PC-9 (cell line): ENCODE data around the gene NSMCE1.

Experiments used
- CTCF ChIP-seq: fragments of 200-600 bp; sonication (generic); conservative IDR thresholded peaks from 2 replicates; pipeline ENCODE4 v1.6.1; 2017; ENCODE audit warnings: mixed run types, antibody characterized with exemption, mild to moderate bottlenecking, moderate library complexity
- EZH2 ChIP-seq: fragments of 200-600 bp; sonication (generic); IDR thresholded peaks from 2 replicates; pipeline ENCODE4 v1.8.0; 2017; ENCODE audit warnings: antibody characterized with exemption, low read depth

GRCh38 chr16:27272076-27272475 lies 3.5 kb upstream of the NSMCE1 start:
- TF ChIP-seq CTCF (no peak), EZH2 (no peak)
